Measurements from ENCODE around the gene LSM4. TPM values are rescaled to one million over a fixed set of nuclear protein-coding genes. Genes with fewer than 3 reads are reported as not detected.

Gene LSM4
- total RNA-seq, 4 donors from 2014 or later = 94.3 to 218 (median 175) TPM

- Histone ChIP-seq H3K4me1 (peaks cover under 1 to 15% (median 5%) of the 10 kb centered on the region in 4 donors), H3K36me3 (peaks cover 0 to 13% (median 2%) of the 10 kb centered on the region in 4 donors), H3K4me3 (no peak overlapping the region), H3K27me3 (no peaks in the 10 kb centered on the region), H3K9me3 (no peaks in the 10 kb centered on the region), H3K27ac (no peak overlapping the region)
- intact Hi-C loops (cut with DNase I; ENCODE audit: low total_unique reads) (loop anchor here (10.0 kb wide), 1 partner anchor 146 kb away; the partner anchor contains the start of gene SSBP4), in situ Hi-C loops (cut with MboI; ENCODE audit: low pct_ligation_motif_present in 1 of 4, low pct_unique_long_range_greater_than_20kb in 1 of 4, low sequenced_read_pairs in 3 of 4) (loop anchor here in 1 of 4 donors (25.0 kb wide), 1 partner anchor 143 kb away; the partner anchor contains the start of gene SSBP4)
- no peak for TF ChIP-seq EP300 (IDR thresholded peaks at IDR 0.05; ENCODE audit: low read depth)
- TF ChIP-seq POLR2AphosphoS5 (IDR thresholded peaks at IDR 0.05) = no peak
- no peak for TF ChIP-seq CTCF (IDR thresholded peaks at IDR 0.05)
- no peak for TF ChIP-seq POLR2A (IDR thresholded peaks at IDR 0.05)
- no peak for DNase-seq
- 79 to 83% methylated on average over 1 to 2 of the region's 2 CpGs for WGBS, 2 donors (ENCODE audit: low coverage in 1 of 2)
These were observed 53.7 kb downstream of the LSM4 start for GRCh38 chr19:18269070-18269723.

DNA sequence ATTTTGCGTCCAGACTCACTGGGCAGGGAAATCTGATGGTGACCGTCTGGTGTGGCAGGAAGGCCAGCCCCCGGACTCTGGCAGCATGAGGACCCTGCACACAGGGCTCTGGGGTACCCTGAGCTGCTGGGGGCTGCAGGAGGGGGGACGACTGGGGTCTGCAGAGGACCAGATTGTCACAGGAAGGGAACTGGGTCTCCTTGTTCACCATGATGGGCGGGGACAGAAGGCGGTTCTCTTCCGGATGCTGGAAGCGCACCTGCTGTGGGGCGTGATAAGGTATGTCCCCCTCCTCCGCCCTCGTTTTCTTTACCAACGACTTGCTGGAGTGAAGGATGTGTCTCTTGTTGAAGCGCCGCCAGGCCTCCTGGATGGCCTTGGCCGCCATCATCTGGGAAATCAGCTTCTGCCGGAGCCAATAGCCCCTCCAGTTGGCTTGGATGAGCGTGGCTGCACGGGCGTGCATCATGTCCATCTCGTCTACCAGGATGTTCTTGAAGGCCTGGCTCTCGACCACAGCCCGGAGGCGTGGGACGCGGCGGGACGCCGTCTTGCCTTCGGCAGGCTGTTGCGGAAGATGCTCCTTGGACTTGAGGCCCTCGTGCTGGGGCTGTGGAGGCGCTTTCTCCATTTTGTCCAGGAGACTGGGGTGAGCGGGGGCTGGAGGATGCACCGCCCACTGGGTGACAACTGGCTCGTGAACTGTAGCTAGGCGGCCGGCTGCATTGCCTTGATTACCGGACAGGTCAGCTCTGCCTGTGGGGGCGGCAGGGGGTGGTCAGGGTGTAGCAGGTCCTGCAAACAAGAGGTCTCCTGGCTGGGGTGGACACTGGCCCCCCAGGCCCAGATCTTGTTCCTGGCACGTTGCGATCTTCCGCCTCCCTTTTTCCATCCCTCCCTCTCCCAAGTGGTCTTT, 55.8 kb downstream of the LSM4 start:
- no peak overlapping the region for H3K27ac ChIP-seq
- WGBS, 2 donors (ENCODE audit: low coverage in 1 of 2) = 92% methylated on average over 14 to 40 of the region's 42 CpGs
- in situ Hi-C loops (cut with MboI; ENCODE audit: low pct_ligation_motif_present in 1 of 4, low pct_unique_long_range_greater_than_20kb in 1 of 4, low sequenced_read_pairs in 3 of 4) (loop anchor here in 1 of 4 donors (25.0 kb wide), 1 partner anchor 145 kb away; the partner anchor contains the start of gene SSBP4), intact Hi-C loops (cut with DNase I; ENCODE audit: low total_unique reads) (loop anchor here (10.0 kb wide), 1 partner anchor 148 kb away; the partner anchor contains the start of gene SSBP4)
- no peak for DNase-seq
- TF ChIP-seq POLR2AphosphoS5 (IDR thresholded peaks at IDR 0.05) (peak in 1 of 3 donors; percentile 12), POLR2A (IDR thresholded peaks at IDR 0.05) (no peak)
- no peak overlapping the region for H3K4me3 ChIP-seq
- no peaks in the 10 kb centered on the region for H3K9me3 ChIP-seq
- no peaks in the 10 kb centered on the region for H3K4me1 ChIP-seq
- peaks cover 0 to 13% (median 2%) of the 10 kb centered on the region in 4 donors for H3K36me3 ChIP-seq
- H3K27me3 ChIP-seq = no peaks in the 10 kb centered on the region

DNA sequence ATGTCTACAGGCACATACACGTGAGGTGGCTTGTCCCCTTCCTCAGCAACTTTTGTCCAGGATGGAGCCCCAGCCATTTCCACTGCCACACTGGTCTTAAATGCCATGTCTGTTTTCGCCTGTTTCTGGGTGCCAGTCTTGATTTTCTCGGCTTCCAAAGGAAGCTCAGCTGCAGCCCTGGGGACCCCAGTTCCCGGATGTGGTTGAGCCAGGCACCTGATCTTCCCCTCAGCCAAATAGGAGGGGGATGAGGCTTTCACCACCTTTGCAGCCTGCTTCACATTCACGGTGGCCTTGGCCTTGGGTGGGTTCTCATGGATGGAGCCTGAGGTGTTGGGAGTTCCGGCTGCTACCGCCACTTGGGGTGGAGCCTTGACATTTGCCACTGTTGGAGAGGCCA, 57.3 kb downstream of the LSM4 start:
- in situ Hi-C loops (cut with MboI; ENCODE audit: low pct_ligation_motif_present in 1 of 4, low pct_unique_long_range_greater_than_20kb in 1 of 4, low sequenced_read_pairs in 3 of 4) = loop anchor here in 1 of 4 donors (25.0 kb wide), 1 partner anchor 147 kb away; the partner anchor contains the start of gene SSBP4

More for the DNA sequence above, 57.3 kb downstream of the LSM4 start:
- Histone ChIP-seq H3K4me1 (no peaks in the 10 kb centered on the region), H3K36me3 (peaks cover 0 to 13% (median 2%) of the 10 kb centered on the region in 4 donors), H3K4me3 (no peak overlapping the region), H3K9me3 (no peaks in the 10 kb centered on the region), H3K27ac (no peak overlapping the region), H3K27me3 (no peaks in the 10 kb centered on the region)
- TF ChIP-seq POLR2AphosphoS5 (IDR thresholded peaks at IDR 0.05) (no peak), CTCF (IDR thresholded peaks at IDR 0.05) (no peak), EP300 (IDR thresholded peaks at IDR 0.05; ENCODE audit: low read depth) (no peak), POLR2A (IDR thresholded peaks at IDR 0.05) (no peak)
- no peak for DNase-seq
- WGBS, 2 donors (ENCODE audit: low coverage in 1 of 2) = 78% methylated on average over 6 of the region's 7 CpGs; no CpG with 5 or more reads in 1 of the 2 donors
- intact Hi-C loops (cut with DNase I; ENCODE audit: low total_unique reads) = loop anchor here (10.0 kb wide), 1 partner anchor 149 kb away; the partner anchor contains the start of gene SSBP4
